Measurements from ENCODE around the gene KNL1.
A peak's percentile ranks its signal among the peaks of the same experiment; 100 is the strongest.

The KNL1 gene

GRCh38 chr15:40591389-40591788 lies 2.7 kb upstream of the KNL1 start:
- no peak overlapping the region for H3K4me3 ChIP-seq (ENCODE audit: low read length)
- H3K9ac ChIP-seq (ENCODE audit: low read length) = peak overlapping the region; percentile 32

GRCh38 chr15:40593165-40593564 lies 884 bp upstream of the KNL1 start:
- H3K27me3 ChIP-seq (ENCODE audit: control insufficient read depth, insufficient read depth, low read length) = no peaks in the 10 kb centered on the region
- H3K4me1 ChIP-seq (ENCODE audit: control insufficient read depth, insufficient read depth, low read length) = peaks cover 8% of the 10 kb centered on the region
- H3K9ac ChIP-seq (ENCODE audit: low read length) = no peak overlapping the region
- H3K4me3 ChIP-seq (ENCODE audit: low read length) = no peak overlapping the region
- H3K36me3 ChIP-seq (ENCODE audit: control insufficient read depth, insufficient read depth, low read length) = no peaks in the 10 kb centered on the region
- H3K9me3 ChIP-seq (ENCODE audit: control insufficient read depth, low read length) = no peaks in the 10 kb centered on the region

More at GRCh38 chr15:40591389-40591788, 2.7 kb upstream of the KNL1 start:
- Histone ChIP-seq H3K4me1 (ENCODE audit: control insufficient read depth, insufficient read depth, low read length) (peaks cover 8% of the 10 kb centered on the region), H3K27me3 (ENCODE audit: control insufficient read depth, insufficient read depth, low read length) (no peaks in the 10 kb centered on the region), H3K9me3 (ENCODE audit: control insufficient read depth, low read length) (no peaks in the 10 kb centered on the region), H3K36me3 (ENCODE audit: control insufficient read depth, insufficient read depth, low read length) (no peaks in the 10 kb centered on the region)

DNA sequence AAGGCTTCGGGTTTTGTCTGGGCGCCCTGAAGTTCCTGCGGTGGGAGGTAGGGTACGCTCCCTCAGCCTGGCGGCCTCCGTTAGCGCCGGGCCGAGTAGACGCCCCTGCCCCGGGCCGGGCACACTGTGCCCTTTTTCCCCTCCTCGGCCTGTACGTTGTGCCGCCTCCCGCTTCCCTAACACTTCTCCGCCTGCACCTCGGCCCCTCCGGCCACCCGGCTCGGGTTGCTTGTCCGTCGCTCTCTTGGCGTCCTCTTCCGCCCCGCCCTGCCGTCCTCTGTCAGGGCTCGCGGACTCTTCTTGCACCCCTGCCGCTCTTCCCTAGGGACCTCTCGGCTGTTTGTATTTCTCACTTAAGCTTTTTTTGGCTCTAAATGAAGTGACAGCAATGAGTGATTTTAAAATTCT lies 384 bp downstream of the KNL1 start:
- Histone ChIP-seq H3K9ac (ENCODE audit: low read length) (peak overlapping the region; percentile 93), H3K36me3 (ENCODE audit: control insufficient read depth, insufficient read depth, low read length) (no peaks in the 10 kb centered on the region), H3K27me3 (ENCODE audit: control insufficient read depth, insufficient read depth, low read length) (no peaks in the 10 kb centered on the region), H3K4me3 (ENCODE audit: low read length) (peak overlapping the region; percentile 90), H3K4me1 (ENCODE audit: control insufficient read depth, insufficient read depth, low read length) (peaks cover 8% of the 10 kb centered on the region), H3K9me3 (ENCODE audit: control insufficient read depth, low read length) (no peaks in the 10 kb centered on the region)

- peaks cover 8% of the 10 kb centered on the region for H3K4me1 ChIP-seq (ENCODE audit: control insufficient read depth, insufficient read depth, low read length)
- H3K9me3 ChIP-seq (ENCODE audit: control insufficient read depth, low read length) = no peaks in the 10 kb centered on the region
- H3K9ac ChIP-seq (ENCODE audit: low read length) = peak overlapping the region; percentile 93
- no peaks in the 10 kb centered on the region for H3K27me3 ChIP-seq (ENCODE audit: control insufficient read depth, insufficient read depth, low read length)
- H3K4me3 ChIP-seq (ENCODE audit: low read length) = no peak overlapping the region
- H3K36me3 ChIP-seq (ENCODE audit: control insufficient read depth, insufficient read depth, low read length) = no peaks in the 10 kb centered on the region
These were observed 1.2 kb downstream of the KNL1 start for GRCh38 chr15:40595219-40595618.

DNA sequence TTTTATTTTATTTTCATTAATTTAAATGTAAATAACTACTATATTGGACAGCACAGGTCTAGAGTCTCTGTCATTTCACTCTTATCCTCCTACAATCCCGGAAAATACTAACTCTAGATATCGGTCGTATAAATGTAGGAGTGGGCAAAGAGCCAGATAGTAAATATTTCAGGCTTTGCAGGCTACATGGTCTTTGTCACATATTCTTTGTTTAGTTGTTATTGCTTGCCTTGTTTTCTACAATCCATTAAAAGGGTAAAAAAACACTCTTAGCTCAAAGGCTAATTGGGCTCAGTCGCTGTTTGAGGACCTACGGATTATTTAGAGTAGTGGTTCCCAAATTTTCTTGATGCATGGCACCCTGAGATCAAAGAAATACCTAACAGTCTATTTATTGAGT lies 1.7 kb downstream of the KNL1 start:
- H3K27me3 ChIP-seq (ENCODE audit: control insufficient read depth, insufficient read depth, low read length) = no peaks in the 10 kb centered on the region
- H3K4me1 ChIP-seq (ENCODE audit: control insufficient read depth, insufficient read depth, low read length) = peaks cover 8% of the 10 kb centered on the region
- no peak overlapping the region for H3K4me3 ChIP-seq (ENCODE audit: low read length)
- H3K36me3 ChIP-seq (ENCODE audit: control insufficient read depth, insufficient read depth, low read length) = no peaks in the 10 kb centered on the region
- H3K9ac ChIP-seq (ENCODE audit: low read length) = no peak overlapping the region
- no peaks in the 10 kb centered on the region for H3K9me3 ChIP-seq (ENCODE audit: control insufficient read depth, low read length)

DNA sequence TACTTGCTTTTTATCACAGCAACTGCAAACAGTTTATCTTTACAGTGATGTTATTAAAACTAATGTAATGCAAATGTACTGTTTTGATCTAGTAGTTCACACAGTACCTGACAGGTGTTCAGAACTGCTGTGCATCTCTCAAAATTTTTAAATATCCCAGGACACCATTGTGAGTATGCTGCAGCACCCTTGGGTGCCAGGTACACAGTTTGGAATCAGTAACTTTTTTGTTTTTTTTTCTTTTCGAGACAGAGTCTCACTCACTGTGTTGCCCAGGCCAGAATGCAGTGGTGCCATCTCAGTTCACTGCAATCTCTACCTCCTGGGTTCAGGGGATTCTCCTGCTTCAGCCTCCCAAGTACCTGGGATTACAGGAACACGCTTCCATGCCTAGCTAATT lies 3.0 kb downstream of the KNL1 start:
- Histone ChIP-seq H3K9me3 (ENCODE audit: control insufficient read depth, low read length) (no peaks in the 10 kb centered on the region), H3K36me3 (ENCODE audit: control insufficient read depth, insufficient read depth, low read length) (no peaks in the 10 kb centered on the region), H3K9ac (ENCODE audit: low read length) (no peak overlapping the region), H3K27me3 (ENCODE audit: control insufficient read depth, insufficient read depth, low read length) (no peaks in the 10 kb centered on the region), H3K4me1 (ENCODE audit: control insufficient read depth, insufficient read depth, low read length) (peaks cover 8% of the 10 kb centered on the region), H3K4me3 (ENCODE audit: low read length) (no peak overlapping the region)

- Histone ChIP-seq H3K4me1 (ENCODE audit: control insufficient read depth, insufficient read depth, low read length) (peaks cover 8% of the 10 kb centered on the region), H3K4me3 (ENCODE audit: low read length) (no peak overlapping the region), H3K9ac (ENCODE audit: low read length) (no peak overlapping the region), H3K27me3 (ENCODE audit: control insufficient read depth, insufficient read depth, low read length) (no peaks in the 10 kb centered on the region), H3K36me3 (ENCODE audit: control insufficient read depth, insufficient read depth, low read length) (no peaks in the 10 kb centered on the region), H3K9me3 (ENCODE audit: control insufficient read depth, low read length) (no peaks in the 10 kb centered on the region)
These were observed 4.1 kb downstream of the KNL1 start for GRCh38 chr15:40598126-40598525.

DNA sequence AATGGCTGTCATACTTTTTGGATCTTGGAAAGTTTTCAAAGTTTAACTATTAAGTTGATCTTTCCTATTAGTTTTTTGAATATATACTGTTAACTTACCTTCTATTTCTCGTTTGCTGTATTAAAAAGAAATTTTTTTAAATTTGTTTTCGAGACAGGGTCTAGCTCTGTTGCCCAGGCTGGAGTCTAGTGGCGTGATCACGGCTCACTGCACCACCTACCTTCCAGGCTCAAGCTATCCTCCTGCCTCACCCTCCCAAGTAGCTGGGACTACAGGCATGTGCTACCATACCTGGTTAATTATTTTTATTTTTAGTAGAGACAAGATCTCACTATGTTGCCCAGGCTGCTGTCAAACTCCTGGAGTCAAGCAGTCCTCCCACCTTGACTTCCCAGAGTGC lies 4.6 kb downstream of the KNL1 start:
- no peak overlapping the region for H3K9ac ChIP-seq (ENCODE audit: low read length)
- no peaks in the 10 kb centered on the region for H3K36me3 ChIP-seq (ENCODE audit: control insufficient read depth, insufficient read depth, low read length)
- H3K4me1 ChIP-seq (ENCODE audit: control insufficient read depth, insufficient read depth, low read length) = peaks cover 8% of the 10 kb centered on the region
- H3K27me3 ChIP-seq (ENCODE audit: control insufficient read depth, insufficient read depth, low read length) = no peaks in the 10 kb centered on the region
- no peaks in the 10 kb centered on the region for H3K9me3 ChIP-seq (ENCODE audit: control insufficient read depth, low read length)
- H3K4me3 ChIP-seq (ENCODE audit: low read length) = no peak overlapping the region

DNA sequence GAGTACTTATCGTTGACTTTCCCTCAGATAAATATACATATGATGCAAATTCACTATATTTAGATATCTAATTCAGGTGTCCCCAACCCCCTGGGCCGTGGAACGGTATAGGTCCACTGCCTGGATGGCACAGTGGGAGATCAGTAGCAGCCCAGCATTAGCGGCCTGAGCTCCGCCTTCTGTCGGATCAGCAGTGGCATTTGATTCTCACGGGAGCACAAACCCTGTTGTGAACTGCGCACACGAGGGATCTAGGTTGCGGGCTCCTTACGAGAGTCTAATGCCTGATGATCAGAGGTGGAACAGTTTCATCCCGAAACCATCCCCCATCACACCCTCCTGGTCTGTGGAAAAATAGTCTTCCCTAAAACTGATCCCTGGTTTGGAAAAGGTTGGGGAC lies 6.9 kb downstream of the KNL1 start:
- no peaks in the 10 kb centered on the region for H3K9me3 ChIP-seq (ENCODE audit: control insufficient read depth, low read length)
- H3K27me3 ChIP-seq (ENCODE audit: control insufficient read depth, insufficient read depth, low read length) = no peaks in the 10 kb centered on the region
- H3K36me3 ChIP-seq (ENCODE audit: control insufficient read depth, insufficient read depth, low read length) = no peaks in the 10 kb centered on the region
- H3K4me1 ChIP-seq (ENCODE audit: control insufficient read depth, insufficient read depth, low read length) = no peaks in the 10 kb centered on the region
- H3K4me3 ChIP-seq (ENCODE audit: low read length) = no peak overlapping the region
- no peak overlapping the region for H3K9ac ChIP-seq (ENCODE audit: low read length)

DNA sequence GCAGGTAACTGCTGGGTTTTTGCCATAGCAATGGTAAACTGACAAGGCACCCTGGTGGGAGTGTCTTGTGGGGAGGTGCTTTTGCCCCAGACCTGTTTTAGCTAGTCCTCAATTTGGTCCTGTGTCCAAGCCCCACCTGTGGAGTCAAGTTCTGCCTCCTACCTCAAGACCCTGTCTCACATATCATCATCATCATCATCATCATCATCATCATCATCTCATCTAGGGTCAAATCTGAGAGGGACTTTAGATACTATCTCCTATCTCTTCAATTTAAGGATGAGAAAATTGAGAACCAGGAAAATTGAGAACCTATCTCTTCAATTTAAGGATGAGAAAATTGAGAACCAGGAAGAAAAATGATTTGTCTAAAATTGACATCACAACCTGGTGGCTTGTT lies 9.9 kb downstream of the KNL1 start:
- Histone ChIP-seq H3K4me1 (ENCODE audit: control insufficient read depth, insufficient read depth, low read length) (no peaks in the 10 kb centered on the region), H3K27me3 (ENCODE audit: control insufficient read depth, insufficient read depth, low read length) (no peaks in the 10 kb centered on the region), H3K36me3 (ENCODE audit: control insufficient read depth, insufficient read depth, low read length) (no peaks in the 10 kb centered on the region), H3K4me3 (ENCODE audit: low read length) (no peak overlapping the region), H3K9me3 (ENCODE audit: control insufficient read depth, low read length) (no peaks in the 10 kb centered on the region), H3K9ac (ENCODE audit: low read length) (no peak overlapping the region)

DNA sequence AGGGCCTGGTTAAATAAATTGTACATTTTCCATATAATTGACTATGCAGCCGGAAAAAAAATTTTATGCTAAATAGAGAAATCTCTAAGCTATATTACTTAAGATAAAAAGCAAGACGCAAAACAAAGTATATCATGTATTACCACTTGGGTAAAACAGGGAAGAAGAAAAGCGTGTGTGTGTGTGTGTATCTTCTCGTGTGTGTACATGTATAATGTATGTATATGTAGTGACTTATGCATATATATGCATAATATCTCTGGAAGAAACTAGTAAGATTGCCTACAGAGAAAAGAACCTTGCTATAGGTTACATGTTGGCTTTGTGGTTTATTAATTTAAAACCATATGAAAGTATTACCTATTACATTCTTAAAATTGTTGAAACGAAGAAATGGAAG lies 19.0 kb downstream of the KNL1 start:
- Histone ChIP-seq H3K9ac (ENCODE audit: low read length) (no peak overlapping the region), H3K9me3 (ENCODE audit: control insufficient read depth, low read length) (no peaks in the 10 kb centered on the region), H3K4me1 (ENCODE audit: control insufficient read depth, insufficient read depth, low read length) (no peaks in the 10 kb centered on the region), H3K27me3 (ENCODE audit: control insufficient read depth, insufficient read depth, low read length) (no peaks in the 10 kb centered on the region), H3K36me3 (ENCODE audit: control insufficient read depth, insufficient read depth, low read length) (no peaks in the 10 kb centered on the region), H3K4me3 (ENCODE audit: low read length) (no peak overlapping the region)

GRCh38 chr15:40618023-40618422 lies 24.0 kb downstream of the KNL1 start:
- H3K9ac ChIP-seq (ENCODE audit: low read length) = no peak overlapping the region
- H3K36me3 ChIP-seq (ENCODE audit: control insufficient read depth, insufficient read depth, low read length) = no peaks in the 10 kb centered on the region
- no peaks in the 10 kb centered on the region for H3K9me3 ChIP-seq (ENCODE audit: control insufficient read depth, low read length)
- no peaks in the 10 kb centered on the region for H3K27me3 ChIP-seq (ENCODE audit: control insufficient read depth, insufficient read depth, low read length)
- H3K4me3 ChIP-seq (ENCODE audit: low read length) = no peak overlapping the region
- no peaks in the 10 kb centered on the region for H3K4me1 ChIP-seq (ENCODE audit: control insufficient read depth, insufficient read depth, low read length)

GRCh38 chr15:40618906-40619305 lies 24.9 kb downstream of the KNL1 start:
- Histone ChIP-seq H3K4me1 (ENCODE audit: control insufficient read depth, insufficient read depth, low read length) (no peaks in the 10 kb centered on the region), H3K4me3 (ENCODE audit: low read length) (no peak overlapping the region), H3K36me3 (ENCODE audit: control insufficient read depth, insufficient read depth, low read length) (no peaks in the 10 kb centered on the region), H3K9me3 (ENCODE audit: control insufficient read depth, low read length) (no peaks in the 10 kb centered on the region), H3K27me3 (ENCODE audit: control insufficient read depth, insufficient read depth, low read length) (no peaks in the 10 kb centered on the region), H3K9ac (ENCODE audit: low read length) (no peak overlapping the region)

Data from mucosa of stomach (tissue), 1 donor.